Measurements from ENCODE around the gene COL18A1. TPM values are rescaled to one million over a fixed set of nuclear protein-coding genes. Genes with fewer than 3 reads are reported as not detected.
A peak's percentile ranks its signal among the peaks of the same experiment; 100 is the strongest.

Gene COL18A1
- polyA plus RNA-seq, 1 of the 3 experiments (the other 2 are of a cell fraction) = 118 TPM

DNA sequence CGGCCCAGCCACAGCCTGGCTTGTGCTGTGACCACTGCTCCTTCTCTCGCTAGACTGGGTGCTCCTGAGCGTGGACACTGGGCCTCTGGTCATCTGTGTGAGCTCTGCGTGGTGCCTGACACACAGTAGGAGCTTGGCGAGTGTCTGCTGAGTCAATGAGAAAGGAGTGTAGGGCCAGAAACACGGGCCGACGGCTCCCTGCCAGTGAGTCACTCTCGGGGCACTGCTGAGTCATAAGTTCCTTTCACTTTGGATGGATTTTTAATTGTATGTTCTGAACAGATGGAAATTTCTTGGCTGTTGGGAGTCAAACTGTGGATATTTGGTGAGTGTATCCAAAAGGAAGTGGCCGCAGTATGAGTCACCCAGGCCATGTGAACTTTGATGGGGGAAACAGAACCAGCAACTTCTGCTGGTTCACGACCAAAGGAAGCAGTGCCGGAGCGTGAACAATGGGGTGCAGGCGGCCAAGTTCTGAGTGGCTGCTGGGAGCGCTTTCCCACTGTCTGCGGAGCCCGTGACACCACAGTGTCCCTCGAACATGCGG is 41.0 kb upstream of the COL18A1 start (continued):
- TF ChIP-seq, protein P1, sequence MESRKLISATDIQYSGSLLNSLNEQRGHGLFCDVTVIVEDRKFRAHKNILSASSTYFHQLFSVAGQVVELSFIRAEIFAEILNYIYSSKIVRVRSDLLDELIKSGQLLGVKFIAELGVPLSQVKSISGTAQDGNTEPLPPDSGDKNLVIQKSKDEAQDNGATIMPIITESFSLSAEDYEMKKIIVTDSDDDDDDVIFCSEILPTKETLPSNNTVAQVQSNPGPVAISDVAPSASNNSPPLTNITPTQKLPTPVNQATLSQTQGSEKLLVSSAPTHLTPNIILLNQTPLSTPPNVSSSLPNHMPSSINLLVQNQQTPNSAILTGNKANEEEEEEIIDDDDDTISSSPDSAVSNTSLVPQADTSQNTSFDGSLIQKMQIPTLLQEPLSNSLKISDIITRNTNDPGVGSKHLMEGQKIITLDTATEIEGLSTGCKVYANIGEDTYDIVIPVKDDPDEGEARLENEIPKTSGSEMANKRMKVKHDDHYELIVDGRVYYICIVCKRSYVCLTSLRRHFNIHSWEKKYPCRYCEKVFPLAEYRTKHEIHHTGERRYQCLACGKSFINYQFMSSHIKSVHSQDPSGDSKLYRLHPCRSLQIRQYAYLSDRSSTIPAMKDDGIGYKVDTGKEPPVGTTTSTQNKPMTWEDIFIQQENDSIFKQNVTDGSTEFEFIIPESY (IDR thresholded peaks at IDR 0.05; ENCODE audit: borderline replicate concordance, low read depth) = peak; percentile 88
- TF ChIP-seq GABPA (IDR thresholded peaks at IDR 0.05; ENCODE audit: low read depth) (peak; percentile 68), RFX5 (IDR thresholded peaks at IDR 0.05; ENCODE audit: low read length) (no peak), GATA2 (CRISPR knock-in tag; IDR thresholded peaks at IDR 0.05) (no peak), FOXM1 (IDR thresholded peaks at IDR 0.05; ENCODE audit: low read depth) (peak; percentile 92), YY1 (IDR thresholded peaks at IDR 0.05; ENCODE audit: low read depth) (peak; percentile 77), EZH2phosphoT487 (IDR thresholded peaks at IDR 0.05; ENCODE audit: borderline replicate concordance, low read depth) (no peak), EP300 (IDR thresholded peaks at IDR 0.05; ENCODE audit: borderline replicate concordance in 1 of 2, low read depth in 1 of 2, low read length in 1 of 2) (peak; percentile 8 to 97; a peak in 2 of 4 replicates), CHD2 (IDR thresholded peaks at IDR 0.05; ENCODE audit: low read length, partially characterized antibody) (no peak), JUND (IDR thresholded peaks at IDR 0.05) (peak; percentile 100), TEAD4 (IDR thresholded peaks at IDR 0.05; ENCODE audit: borderline replicate concordance, insufficient read depth) (peak; percentile 80; the same call in 1 of the 2 replicates), SMC3 (IDR thresholded peaks at IDR 0.05; ENCODE audit: low read depth, low read length) (no peak), FOSL2 (IDR thresholded peaks at IDR 0.05; ENCODE audit: borderline replicate concordance, low read depth) (peak; percentile 100), TAF1 (IDR thresholded peaks at IDR 0.05; ENCODE audit: borderline replicate concordance, low read depth, low read length) (peak; percentile 53; the same call in 1 of the 2 replicates), RAD21 (IDR thresholded peaks at IDR 0.05; ENCODE audit: low read length) (no peak), NFIC (IDR thresholded peaks at IDR 0.05; ENCODE audit: borderline replicate concordance) (peak; percentile 97), TCF12 (IDR thresholded peaks at IDR 0.05) (peak; percentile 97), RXRA (IDR thresholded peaks at IDR 0.05; ENCODE audit: borderline replicate concordance, low read depth) (peak; percentile 94), MEF2A (IDR thresholded peaks at IDR 0.05; ENCODE audit: borderline replicate concordance, low read depth) (peak; percentile 38; the same call in 1 of the 2 replicates), SIN3A (IDR thresholded peaks at IDR 0.05; ENCODE audit: borderline replicate concordance, low read depth, low read length) (peak; percentile 59; the same call in 1 of the 2 replicates), FOXJ3 (CRISPR knock-in tag; IDR thresholded peaks at IDR 0.05) (no peak), MXI1 (IDR thresholded peaks at IDR 0.05; ENCODE audit: low read depth, low read length) (no peak)
- TF ChIP-seq, protein P2, sequence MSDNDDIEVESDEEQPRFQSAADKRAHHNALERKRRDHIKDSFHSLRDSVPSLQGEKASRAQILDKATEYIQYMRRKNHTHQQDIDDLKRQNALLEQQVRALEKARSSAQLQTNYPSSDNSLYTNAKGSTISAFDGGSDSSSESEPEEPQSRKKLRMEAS (IDR thresholded peaks at IDR 0.05; ENCODE audit: low read depth) = peak; percentile 98
- TF ChIP-seq, protein P3, sequence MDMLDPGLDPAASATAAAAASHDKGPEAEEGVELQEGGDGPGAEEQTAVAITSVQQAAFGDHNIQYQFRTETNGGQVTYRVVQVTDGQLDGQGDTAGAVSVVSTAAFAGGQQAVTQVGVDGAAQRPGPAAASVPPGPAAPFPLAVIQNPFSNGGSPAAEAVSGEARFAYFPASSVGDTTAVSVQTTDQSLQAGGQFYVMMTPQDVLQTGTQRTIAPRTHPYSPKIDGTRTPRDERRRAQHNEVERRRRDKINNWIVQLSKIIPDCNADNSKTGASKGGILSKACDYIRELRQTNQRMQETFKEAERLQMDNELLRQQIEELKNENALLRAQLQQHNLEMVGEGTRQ (IDR thresholded peaks at IDR 0.05; ENCODE audit: borderline replicate concordance, low read depth, low read length) = no peak
- TF ChIP-seq, protein P4, sequence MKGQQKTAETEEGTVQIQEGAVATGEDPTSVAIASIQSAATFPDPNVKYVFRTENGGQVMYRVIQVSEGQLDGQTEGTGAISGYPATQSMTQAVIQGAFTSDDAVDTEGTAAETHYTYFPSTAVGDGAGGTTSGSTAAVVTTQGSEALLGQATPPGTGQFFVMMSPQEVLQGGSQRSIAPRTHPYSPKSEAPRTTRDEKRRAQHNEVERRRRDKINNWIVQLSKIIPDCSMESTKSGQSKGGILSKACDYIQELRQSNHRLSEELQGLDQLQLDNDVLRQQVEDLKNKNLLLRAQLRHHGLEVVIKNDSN (IDR thresholded peaks at IDR 0.05; ENCODE audit: borderline replicate concordance, low read depth) = peak; percentile 67
- TF ChIP-seq, protein P5, sequence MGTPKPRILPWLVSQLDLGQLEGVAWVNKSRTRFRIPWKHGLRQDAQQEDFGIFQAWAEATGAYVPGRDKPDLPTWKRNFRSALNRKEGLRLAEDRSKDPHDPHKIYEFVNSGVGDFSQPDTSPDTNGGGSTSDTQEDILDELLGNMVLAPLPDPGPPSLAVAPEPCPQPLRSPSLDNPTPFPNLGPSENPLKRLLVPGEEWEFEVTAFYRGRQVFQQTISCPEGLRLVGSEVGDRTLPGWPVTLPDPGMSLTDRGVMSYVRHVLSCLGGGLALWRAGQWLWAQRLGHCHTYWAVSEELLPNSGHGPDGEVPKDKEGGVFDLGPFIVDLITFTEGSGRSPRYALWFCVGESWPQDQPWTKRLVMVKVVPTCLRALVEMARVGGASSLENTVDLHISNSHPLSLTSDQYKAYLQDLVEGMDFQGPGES (IDR thresholded peaks at IDR 0.05; ENCODE audit: low read depth, low read length) = no peak
